Fibroblast of villous mesenchyme (primary cell): ENCODE data around the gene NACC2. TPM values are rescaled to one million over a fixed set of nuclear protein-coding genes. Genes with fewer than 3 reads are reported as not detected.

ENCODE experiments used
- DNase-seq: peaks from one replicate; pipeline ENCODE4 v3.0.0-alpha.2; 2010; ENCODE audit warnings: low read depth
- H3K4me3 ChIP-seq: 2 replicates; pipeline ENCODE4 v1.5.1; 2011; ENCODE audit warnings: low read depth, mild to moderate bottlenecking, low read length
- total RNA-seq: library from RNA; depleted of rRNA; stranded (reverse); fragments of >200 nt; gene quantifications from 2 replicates; pipeline ENCODE4 v1.2.3, GENCODE V29; 2012
- TF ChIP-seq, protein P1 (sequence below): IDR thresholded peaks from 2 replicates; pipeline ENCODE4 v1.5.1; 2012; ENCODE audit warnings: low read depth, mild to moderate bottlenecking, low read length; ENCODE audit not compliant: insufficient read depth

Gene NACC2
- total RNA-seq, 1 donor = 34.1 TPM

DNA sequence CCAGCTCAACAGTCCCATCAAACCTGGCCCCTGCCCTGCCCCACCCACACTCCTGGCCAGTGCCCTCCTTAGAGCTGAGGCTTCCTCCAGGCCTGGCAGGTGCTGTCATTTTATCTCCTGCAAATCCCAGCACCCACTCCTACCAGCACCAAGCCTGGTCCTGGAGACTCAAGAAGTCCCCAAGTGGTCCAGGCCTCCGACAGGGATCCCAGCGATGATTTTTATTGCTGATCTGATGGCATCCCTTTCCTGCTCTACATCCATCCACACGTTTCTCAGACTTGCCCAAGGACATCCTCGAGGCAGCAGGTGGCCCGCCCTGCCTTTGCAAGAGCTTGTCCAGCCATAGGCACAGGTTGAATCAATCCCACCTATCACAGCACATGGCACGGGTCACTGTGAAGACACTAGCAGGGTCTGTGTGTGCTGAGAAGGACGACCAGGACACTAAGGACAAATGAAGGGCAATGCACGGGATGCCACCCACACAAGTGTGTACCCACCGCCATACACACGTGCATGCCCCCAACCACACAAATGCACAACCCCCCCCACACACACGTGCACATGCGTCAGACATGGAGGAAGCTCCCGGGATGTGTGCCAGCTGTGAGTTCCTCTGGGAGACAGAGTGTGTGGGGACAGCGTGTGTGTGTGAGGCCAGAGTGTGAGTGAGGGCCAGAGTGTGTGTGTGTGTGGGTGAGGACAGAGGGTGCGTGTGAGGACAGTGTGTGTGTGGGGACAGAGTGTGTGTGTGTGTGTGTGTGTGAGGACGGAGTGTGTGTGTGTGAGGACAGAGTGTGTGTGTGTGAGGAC, 71.5 kb downstream of the NACC2 start:
- TF ChIP-seq, protein P1, sequence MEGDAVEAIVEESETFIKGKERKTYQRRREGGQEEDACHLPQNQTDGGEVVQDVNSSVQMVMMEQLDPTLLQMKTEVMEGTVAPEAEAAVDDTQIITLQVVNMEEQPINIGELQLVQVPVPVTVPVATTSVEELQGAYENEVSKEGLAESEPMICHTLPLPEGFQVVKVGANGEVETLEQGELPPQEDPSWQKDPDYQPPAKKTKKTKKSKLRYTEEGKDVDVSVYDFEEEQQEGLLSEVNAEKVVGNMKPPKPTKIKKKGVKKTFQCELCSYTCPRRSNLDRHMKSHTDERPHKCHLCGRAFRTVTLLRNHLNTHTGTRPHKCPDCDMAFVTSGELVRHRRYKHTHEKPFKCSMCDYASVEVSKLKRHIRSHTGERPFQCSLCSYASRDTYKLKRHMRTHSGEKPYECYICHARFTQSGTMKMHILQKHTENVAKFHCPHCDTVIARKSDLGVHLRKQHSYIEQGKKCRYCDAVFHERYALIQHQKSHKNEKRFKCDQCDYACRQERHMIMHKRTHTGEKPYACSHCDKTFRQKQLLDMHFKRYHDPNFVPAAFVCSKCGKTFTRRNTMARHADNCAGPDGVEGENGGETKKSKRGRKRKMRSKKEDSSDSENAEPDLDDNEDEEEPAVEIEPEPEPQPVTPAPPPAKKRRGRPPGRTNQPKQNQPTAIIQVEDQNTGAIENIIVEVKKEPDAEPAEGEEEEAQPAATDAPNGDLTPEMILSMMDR = no peak
- no peak overlapping the region for H3K4me3 ChIP-seq
- DNase-seq = peak; percentile 76

DNA sequence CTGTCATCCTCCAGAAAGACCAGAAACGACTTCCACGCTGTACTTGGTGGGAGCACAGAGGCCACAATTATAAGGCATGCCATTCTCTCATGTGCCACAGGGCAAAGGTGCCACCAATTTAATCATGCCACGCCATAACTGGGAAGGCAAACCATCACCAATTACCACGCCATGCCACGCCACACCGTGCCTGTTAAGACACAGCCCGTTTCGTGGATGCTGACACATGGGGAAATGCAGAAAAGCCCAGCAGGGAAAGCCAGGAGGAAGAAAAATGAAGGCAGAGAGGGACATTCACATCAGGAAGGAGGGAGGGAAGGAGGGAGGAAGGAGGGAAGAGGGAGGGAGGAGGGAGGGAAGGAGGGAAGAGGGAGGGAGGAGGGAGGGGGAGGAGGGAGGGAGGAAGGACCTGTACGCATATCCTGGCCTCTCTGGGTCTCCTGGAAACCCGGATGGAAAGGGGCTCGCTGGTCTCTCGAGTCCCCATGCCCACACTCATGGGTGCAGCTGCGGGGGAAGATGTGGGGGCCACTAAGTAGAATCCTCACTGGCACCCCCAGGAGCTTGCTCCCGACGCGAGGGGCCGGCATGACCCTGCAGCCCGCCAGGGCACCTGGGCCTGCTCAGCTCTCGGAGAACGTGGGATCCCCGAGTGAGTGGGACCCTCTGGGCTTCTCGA, 72.2 kb downstream of the NACC2 start:
- DNase-seq = no peak
- TF ChIP-seq, protein P1 = no peak
- no peak overlapping the region for H3K4me3 ChIP-seq

DNA sequence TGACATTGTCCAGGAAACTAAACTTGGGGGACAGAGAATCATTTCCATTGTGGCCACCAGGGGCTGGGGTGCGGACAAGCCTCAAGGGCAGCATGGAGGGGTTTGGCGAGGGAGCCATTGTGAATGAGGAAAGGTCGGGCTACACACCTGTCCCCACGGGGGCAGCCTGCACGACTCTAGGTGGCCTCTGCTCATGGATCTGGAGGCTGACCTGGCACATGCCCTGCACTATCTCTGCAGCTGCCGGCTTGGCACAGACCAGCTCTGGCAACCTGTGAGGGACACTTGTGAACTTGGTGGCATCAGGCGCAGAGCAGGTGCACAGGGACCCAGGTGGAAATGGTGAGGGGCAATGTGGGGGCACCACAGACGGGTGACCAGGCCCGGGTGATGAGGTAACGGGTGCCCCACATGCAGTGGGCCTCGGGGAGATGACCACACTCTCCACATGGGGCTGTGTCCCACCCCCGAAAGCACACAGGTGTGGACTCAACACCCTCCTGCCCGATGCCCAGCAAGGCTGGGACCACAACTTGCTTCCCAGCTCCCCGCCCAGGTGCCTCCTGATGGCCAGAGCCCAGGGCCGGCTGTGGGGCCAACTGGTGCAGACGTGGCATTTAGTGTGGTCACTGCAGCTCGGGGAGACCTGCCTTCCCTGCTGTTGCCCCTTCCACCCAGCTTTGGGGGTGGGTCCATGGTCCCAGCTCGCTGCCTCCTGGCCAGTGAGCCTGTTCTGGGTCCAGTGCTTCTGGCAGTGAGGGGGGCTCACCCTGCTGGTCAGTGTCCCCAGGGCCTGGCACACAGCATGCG, 73.0 kb downstream of the NACC2 start:
- H3K4me3 ChIP-seq = no peak overlapping the region
- DNase-seq = no peak
- TF ChIP-seq, protein P1 = no peak

DNA sequence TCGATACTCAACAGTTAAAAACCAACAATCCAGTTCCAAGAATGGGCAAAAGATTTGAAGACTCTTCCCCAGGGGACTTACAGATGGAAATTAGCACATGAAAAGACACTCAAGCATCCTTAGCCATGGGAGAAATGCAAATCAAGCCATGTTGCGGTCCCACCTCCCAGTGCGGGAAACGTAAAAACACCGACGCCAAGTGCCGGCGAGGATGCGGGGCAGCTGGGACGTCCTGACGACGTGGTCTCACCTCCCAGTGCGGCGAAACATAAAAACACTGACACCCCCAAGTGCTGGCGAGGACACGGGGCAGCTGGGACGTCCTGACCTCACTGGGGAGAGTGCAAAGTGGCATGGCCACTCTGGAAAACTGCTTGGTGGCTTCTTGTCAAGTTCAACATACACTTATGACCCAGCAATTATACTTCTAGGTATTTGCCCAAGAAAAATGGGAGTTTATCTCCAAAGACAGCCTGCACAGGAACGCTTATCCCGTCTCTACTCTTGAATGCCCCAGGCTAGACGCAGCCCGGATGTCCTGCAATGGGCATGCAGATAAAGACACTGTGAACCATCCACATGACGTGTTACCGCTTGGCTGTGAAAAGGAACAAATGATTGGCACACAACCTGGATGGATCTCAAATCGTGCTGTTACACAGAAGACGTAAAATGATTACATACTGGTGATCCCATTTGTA, 73.8 kb downstream of the NACC2 start:
- TF ChIP-seq, protein P1 = no peak
- DNase-seq = no peak
- no peak overlapping the region for H3K4me3 ChIP-seq

DNA sequence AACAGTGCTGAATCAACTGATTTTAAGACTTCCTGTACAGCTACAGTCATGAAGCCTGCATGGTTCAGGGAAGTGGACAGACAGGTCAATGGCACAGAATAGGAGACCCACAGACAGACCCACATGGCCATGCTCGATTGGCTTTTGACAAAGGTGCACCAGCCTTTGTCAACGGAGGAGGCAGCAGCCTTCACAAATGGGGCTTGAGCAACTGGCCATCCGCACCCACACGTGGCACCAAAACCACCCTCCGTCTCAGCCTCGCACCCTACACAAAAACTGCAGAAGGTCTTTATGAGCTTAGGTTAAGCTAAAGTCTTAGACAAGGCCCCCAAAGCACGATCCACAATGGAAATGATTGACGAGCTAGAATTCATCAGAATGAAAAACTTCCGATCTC, 74.4 kb downstream of the NACC2 start:
- no peak overlapping the region for H3K4me3 ChIP-seq
- DNase-seq = no peak
- TF ChIP-seq, protein P1 = no peak

DNA sequence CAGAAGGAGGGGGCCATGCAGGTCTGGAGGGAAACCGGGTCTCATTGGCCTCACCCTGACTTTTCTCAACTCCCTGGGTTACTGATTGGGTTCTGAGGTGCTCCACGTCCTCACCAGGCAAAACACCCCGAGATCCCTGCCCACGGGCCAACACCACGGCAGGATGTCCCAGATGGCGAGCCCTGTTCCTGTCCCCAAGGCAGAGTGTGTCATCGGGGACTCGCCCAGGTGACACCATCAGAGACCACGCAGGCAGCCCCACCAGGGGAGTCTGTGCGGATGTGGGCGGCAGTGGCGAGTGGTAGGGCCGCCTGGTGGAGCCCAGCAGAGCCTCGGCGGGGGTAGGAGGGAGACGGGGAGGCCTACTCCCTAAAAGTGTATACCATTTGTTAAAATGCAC, 74.9 kb downstream of the NACC2 start:
- TF ChIP-seq, protein P1 = no peak
- no peak for DNase-seq
- H3K4me3 ChIP-seq = no peak overlapping the region
